GM19324 (cell line): ENCODE data around the gene SVIP.

ENCODE experiments used
- ATAC-seq: cut with Tn5 transposase; IDR thresholded peaks from one replicate; pipeline ENCODE4 v1.9.1; 2021; ENCODE audit warnings: mild to moderate bottlenecking, moderate library complexity; ENCODE audit not compliant: unreplicated experiment, low FRiP score

The SVIP gene, protein sequence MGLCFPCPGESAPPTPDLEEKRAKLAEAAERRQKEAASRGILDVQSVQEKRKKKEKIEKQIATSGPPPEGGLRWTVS

DNA sequence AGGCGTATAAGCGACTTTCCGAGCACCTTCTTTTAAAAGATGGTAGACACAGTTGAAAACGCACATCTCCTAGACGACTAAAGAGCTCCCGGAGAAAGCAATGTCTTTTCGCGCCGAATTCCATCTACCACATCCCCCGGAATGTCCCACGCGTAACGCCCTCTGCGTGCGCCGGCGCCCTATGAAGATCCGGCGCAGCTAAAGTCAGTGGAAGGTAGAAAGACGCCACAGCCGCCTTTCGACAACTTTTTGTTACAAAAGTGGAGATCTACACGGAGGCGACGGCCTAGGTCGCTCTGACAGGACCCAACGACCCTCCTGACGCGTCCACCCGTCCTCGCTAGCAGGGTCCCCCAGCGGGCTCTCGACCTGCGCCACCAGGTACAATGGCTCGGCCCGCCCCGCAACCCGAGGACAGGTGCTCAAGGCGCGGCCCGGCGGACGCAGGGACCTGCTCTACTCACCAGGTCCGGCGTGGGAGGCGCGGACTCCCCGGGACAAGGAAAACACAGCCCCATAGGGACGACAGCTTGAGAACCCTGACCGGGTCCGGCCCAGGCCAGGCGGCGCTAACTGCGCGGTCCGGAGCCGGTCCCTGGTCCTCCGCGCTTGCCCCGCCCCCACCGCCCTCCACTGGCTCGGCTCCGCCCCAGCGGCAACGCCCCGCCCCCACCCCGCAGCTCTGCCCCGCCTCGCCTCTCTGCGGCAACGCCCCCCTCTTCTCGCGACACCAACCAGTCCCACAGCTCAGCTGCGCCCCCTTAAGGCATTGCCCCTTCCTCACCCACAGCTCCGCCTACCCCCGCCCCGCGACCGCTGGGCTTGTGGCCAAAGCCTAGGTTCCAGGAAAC is at the start of gene SVIP:
Gene SVIP (minus strand): TSS at position 571 of the 851 bp plus-strand sequence. CDS start 53 bp downstream, at position 518.
- ATAC-seq: peak; percentile 95

DNA sequence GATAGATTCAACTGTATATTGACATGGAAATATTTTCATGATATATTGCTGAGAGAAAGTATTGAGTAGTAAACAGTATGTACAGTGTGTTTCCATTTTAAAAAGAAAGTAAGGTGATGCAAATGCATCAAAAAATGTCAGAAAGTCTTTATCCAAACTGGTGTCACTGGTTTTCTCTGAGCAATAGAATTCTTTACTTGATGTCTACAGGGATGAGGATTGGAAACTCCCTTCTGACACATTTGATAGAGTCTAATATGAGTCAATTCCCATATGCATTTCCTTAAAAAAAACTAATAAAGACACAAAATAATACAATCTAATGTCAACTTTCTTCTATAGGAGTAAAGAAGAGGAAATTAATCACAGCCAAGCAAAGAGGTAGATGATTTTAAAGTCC is 49.0 kb upstream of the SVIP start:
- ATAC-seq: no peak

DNA sequence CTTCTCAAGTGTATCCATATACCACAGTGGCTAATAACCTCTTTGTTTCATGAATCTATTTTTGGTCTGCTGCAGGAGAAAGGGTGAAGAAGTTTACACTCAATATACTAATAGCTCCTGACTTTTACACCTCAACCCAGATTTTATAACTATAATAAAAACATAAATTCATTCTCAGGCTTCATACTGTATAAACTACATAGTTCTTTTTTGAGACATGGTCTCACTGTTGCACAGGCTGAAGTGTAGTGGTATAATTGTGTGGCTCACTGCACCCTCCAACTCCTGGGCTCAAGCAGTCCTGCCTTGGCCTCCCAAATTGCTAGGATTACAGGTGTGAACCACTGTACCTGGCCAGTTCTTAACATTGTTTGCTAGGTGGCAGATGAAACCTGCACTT is 48.4 kb upstream of the SVIP start:
- no peak for ATAC-seq

DNA sequence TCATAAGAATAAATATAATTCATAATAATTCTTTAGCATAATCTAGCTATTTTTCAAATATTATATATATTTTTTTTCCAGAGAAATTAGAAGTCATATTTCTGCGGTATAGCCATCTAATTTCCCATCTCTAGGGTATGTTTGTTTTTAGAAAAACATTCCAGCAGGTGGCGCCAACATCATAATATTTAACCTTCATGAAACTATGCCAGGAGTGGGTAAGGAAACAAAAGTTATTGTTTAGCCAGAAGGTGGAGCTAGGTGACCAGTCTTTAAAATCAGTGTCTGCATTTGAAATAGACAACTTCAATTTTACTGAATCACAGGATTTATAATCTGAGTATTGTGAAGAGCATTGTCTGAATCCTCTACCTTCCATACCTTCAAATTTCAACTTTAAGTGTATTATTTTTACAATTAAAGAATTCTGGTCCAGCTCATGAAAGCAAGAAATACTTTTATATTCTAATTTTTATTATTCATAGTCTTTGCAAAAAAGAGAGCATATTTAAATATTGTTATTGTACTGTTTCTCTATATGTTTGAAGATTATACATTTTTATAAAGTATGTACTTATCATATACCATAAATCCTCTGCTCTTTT is 46.4 kb upstream of the SVIP start:
- ATAC-seq: peak; percentile 87

DNA sequence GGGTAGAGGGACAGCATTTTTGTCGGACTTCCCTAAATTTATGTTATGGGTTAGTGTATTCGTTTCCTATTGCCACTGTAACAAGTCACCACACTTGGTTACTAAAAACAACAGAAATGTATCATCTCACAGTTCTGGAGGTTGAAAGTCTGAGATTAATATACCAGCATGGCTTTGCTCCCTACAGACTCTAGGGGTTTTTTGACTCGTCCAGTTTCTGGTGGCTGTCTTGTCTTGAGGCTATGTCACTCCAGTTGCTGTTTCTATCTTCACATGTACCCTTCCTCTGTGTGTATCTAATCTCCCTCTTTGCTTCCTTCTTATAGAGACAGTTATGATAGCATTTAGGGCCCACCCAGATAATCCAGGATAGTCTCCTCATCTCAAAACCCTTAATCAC is 39.7 kb upstream of the SVIP start:
- ATAC-seq: no peak

DNA sequence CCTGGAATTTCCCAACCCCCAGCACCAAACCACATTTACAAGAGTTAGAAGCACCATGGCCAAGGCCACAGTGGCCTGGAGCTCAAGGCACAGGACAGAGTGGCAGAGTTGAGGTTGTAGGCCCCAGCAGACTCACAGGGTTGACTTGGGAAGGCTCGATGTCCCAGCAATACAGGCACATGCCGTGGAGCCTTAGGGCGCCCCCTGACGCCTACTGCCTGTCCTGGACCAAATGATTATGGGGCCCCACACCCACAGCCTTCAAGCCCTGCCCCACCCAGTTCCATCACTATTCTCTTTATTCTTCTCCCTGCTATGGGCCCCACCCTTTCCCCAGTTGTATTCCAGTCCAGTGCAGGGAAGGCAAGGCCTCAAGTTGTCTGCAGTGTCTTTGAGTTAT is 30.6 kb upstream of the SVIP start, which contains the start of gene CCDC179:
Gene CCDC179 (minus strand): TSS at position 234 of the 400 bp plus-strand sequence. CDS start 53 bp downstream, at position 181.
- ATAC-seq: no peak

DNA sequence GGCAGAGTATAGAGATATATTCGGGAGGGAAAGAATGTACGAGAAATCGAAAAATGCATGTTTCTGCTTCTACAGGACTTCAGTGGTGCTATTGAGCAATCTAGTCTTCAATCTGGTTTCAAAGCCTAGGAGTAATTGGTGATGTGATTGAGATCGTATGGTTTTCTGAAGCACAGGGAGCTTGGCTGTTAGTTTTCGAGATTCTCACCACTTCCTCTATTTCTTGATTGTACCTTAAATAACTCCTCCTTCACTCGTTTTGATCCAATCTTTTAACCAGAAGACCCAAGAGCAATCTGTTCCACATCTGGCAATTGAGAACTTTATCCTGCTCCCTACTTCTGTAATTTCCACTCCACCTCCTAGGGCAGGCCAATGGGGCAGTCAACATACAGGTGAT is 30.2 kb upstream of the SVIP start:
- ATAC-seq: no peak

DNA sequence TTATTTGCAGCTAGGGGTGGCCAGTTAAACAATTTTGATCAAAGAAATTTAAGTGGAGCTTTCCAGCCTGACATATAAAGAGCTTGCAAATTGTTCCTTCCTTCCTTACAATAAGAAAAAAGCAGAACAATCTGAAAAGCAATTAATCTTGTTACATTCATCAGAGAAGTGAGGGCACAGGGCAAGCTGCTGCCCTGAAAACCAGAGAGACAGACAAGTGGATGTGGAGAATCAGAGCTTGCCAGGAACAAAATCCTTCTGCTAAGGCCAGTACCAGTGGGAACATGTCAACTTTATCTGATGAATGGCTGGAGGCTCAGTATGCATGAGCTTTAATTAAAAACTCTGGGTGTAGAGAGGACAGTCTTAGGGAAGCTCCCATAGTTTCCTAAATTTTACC is 21.9 kb upstream of the SVIP start:
- ATAC-seq: no peak

DNA sequence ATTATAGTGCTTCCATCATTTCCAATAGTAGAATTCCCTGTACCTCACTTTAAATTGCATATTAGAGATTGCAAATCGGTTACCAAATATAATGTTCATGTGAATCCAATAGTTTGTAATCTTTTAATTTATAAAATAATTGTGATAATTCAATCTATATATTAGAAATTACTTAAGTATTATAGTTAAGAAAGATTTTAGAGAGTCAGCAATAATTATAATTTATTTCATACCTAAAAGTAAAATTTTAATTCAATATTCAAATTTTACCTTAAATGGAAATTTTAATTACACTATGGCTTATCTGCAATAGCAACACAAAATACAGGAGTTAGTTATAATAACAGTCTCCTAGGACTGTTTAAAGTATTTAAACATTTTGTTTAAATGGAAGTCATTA is 17.1 kb upstream of the SVIP start:
- no peak for ATAC-seq

DNA sequence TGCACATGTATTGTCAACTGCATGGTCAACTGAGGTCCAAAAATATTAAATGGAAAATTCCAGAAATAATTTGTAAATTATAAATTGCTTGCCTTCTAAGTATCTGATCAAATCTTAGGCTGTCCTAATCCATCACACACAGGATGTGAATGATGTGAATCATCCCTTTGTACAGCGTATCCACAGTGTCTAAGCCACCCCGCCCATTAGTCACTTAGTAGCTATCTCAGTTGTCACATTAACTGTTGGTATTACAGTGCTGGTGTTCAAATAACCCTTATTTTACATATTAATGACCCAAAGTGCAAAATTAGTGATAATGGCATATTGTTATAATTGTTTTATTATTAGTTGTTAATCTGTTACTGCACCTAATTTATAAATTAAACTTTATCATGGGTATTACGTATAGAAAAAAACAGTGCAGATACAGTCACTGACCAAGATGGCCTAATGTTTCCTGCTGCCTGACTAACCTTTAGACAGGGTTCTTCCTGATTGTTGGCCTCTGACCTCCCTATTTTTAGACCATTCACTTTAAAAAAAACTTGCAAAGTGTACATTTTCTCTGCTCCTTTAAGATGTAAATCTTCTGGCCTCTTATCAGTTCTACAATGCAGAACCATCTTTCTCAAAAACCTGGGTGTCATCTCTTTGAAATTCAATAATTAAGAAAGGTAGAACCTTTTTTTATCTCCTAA is 2.9 kb upstream of the SVIP start:
- no peak for ATAC-seq

DNA sequence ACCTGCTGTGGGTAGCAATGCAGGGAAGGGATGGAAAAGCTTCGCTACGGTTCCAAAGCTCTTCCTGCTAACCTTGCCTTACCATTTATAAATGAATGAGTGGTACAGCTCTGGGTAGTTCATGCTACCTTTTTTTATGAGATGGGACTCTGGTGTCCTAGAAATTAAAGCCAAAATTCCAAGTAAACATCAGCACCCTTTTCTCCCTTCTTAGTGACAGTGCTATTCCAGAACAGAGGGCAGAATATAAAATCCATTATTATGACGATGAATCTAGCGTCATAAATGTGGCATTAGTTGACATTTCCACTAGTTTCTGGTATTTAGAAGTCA is 447 bp upstream of the SVIP start:
- no peak for ATAC-seq

DNA sequence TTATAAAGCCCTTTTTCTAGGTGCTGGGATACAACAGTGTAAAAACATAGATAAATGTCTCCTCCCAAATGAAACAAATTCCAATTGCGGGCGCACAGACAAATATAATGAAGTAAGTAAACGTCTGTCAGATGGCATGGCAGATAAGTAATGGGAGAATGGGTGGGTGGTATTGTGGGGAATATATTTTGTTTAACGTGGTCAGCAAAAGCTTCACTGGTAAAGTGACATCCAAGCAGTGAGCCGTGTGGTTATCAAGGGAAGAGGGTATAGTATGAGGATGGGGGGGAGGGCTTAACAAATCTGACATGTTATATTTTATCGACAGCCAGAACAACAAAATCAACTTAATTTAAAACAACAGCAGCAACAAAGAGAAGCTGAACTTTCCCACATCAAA is 1.2 kb downstream of the SVIP start:
- ATAC-seq: no peak

DNA sequence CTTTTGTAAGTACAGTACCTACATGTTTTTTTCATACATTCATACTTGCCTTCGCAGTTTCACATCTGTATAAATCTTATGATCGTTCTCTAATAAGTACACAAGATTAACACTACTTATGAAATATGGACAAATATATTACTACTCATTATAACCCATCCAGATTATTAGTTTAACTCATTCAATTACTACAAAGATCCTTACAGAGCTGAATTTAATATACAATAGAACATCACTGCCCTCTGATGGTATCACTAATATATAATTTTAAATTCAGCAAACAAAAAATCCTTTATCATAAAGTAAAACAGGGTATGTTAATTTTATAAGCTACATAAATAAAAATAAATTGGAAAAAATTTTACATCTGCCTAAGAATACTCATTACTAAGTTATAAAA is 7.4 kb downstream of the SVIP start:
- ATAC-seq: no peak

DNA sequence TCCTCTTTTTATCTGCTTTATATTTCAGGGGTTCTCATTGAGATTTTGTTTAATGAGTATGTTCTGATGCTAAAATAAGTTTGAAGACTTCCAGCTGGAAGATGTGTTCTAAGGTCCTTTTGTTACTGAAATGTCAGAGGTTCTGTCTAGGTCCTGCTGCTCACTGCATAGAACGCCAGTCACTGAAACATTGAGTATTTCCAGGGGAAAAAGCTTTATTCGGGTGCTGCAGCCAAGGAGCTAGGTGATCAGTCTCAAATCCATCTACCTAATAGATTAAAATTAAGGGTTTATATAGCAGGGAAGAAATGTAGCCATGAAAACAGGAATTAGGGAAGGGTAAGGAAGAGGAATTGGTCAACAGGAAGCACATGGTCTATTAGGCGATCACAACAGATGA is 19.7 kb downstream of the SVIP start:
- ATAC-seq: no peak

DNA sequence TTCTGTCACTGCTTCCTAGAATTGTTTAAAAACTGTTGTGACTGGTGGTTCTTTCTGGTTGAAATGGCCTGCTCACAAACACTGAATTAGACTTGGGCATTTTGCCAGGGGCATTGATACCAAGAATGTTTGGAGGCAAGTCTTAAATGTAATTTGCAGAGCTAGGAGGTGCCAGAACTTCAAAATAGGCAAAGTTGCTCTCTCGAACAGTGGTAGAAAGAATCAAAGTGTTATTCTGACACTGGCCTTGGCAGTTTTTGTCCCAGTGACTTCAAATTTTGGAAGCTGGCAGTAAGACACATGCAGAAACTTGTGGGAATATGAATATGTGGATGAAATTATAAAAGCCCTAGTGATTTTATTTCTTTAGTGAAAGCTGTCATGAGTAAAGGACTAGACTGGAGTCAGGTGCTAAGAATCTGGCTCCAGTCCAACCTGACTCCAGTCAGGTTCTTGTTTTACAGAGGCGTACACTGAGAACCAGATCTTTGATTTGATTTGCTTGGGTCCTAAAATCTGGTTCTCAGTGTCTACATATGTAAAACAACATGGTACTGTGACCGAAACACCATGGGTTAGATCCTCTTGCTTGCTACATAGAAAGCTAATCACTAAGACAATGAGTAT is 20.9 kb downstream of the SVIP start:
- peak; percentile 43 for ATAC-seq

DNA sequence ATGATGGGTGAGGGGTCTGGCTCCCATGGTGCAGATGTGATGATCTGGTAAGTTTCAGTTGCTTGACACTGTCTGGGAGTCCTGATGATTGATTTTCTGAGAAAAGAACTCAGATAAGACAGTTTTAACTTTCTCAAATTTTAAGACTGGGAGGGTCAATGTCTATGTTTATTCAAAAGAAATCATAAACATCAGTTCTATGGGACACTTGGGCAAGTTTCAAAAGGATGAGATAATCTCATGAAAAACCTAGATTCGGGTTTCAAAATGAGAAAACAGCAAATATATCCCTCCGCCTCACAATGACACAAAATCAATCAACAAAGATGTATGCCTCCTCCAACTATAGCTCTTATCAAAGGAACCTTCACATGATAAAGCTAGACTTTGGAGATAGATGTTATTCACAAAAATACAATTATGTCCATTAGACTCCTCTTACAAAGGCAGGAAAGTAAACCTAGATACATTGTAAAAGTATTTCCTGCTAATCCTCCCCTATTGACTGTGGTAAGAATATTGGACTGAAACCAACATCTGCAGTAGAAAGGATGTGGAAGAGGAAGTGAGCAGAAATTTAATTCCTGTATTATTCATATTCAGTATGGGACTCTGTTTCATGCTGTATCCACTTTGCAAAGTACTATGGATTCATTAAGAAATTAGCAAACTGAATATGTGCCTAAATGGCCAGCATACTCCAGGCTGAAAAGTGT is 21.6 kb downstream of the SVIP start:
- ATAC-seq: peak; percentile 85

DNA sequence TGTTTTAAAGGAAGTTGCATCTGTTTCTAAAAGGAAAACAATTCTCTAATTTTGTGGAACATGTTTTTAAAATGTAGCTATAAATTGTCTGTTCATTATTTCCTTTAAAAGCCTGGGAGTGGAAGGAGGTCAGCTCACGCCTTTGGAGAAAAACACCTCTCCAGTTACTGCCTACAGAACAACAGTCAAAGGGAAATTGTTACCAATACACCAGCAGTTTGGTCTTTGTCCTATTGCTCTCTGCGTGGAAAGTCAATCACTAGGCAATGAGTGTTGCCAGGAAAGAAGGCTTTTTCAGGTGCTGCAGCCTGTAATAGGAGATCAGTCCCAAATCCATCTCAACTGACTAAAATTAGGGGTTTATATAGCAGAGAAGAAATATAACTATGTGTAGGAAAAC is 22.2 kb downstream of the SVIP start:
- no peak for ATAC-seq

DNA sequence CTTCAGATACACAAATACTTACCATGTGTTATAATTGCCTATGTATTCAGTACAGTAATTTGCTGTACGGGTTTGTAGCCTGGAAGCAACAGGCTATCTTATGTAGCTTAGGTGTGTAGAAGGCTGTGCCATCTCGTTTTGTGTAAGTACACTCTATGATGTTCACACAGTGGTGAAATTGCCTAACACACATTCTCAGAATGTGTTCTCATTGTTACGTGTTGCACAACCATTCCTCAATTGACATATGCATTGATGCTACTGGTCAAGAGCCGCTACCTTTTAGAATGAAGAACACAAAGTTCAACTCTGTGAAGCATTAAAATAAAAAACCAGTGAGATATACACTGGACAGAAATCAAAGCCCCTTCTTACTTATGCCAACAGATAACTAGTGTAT is 26.7 kb downstream of the SVIP start:
- ATAC-seq: no peak

DNA sequence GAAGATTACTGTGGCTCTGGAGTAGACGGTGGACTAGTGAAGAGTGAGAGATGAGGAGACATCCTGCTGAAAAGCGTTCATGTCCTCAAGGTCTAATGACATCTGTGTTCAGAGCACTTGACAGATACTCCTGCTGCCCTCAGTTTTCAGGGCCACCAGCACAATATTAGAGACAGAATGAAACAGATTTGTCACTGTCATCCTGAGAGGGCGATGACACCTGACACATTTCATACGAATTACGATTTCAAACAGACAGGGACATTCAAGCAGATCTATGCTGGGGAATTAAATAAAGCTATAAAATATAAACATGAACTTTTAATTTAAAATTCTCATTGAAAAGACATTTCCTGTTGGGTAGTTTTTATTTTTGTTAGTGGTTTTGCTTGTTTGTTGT is 29.1 kb downstream of the SVIP start:
- no peak for ATAC-seq

DNA sequence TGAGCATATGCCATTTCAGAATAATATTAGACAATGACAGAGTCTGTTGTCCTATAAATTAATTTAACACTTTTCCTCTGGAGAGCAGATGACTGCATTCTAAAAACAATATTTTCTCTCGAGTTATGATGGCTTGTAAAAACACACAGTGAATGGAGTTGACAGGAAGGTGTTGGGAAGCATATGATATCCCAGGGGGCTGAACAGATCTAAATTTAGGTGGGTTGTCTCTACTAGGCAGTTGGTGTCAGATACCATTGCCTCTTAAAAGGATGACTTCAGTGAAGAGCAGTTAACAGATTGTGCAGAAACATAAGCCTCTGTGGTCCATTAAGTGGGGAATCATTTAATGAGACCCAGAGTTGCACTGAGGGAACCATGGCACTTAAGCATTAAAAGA is 30.7 kb downstream of the SVIP start:
- ATAC-seq: no peak
